Stomach smooth muscle (tissue), 2 donors: ENCODE measurements around the gene SPINDOC.
"Not testable (repeated sequence)": the region's sequence is repeated elsewhere in the genome, so short reads cannot be mapped to it uniquely, and the experiment has no call there.

Source experiments
- H3K27ac ChIP-seq: one replicate; pipeline ENCODE4 v1.7.0; 2013; ENCODE audit warnings: mild to moderate bottlenecking, low read length, inconsistent platforms
- H3K27me3 ChIP-seq, 2 donors: one replicate each; pipeline ENCODE4 v1.7.0; 2013; ENCODE audit warnings: low read length in 2 of 2; ENCODE audit not compliant: insufficient read depth in 2 of 2, control insufficient read depth in 1 of 2
- H3K36me3 ChIP-seq, 2 donors: one replicate each; pipeline ENCODE4 v1.7.0; 2013; ENCODE audit warnings: low read length in 2 of 2; ENCODE audit not compliant: control insufficient read depth in 2 of 2, insufficient read depth in 2 of 2
- H3K4me1 ChIP-seq: one replicate; pipeline ENCODE4 v1.7.0; 2013; ENCODE audit warnings: low read length; ENCODE audit not compliant: control insufficient read depth, insufficient read depth
- H3K4me3 ChIP-seq, 2 donors: one replicate each; pipeline ENCODE4 v1.7.0; 2013; ENCODE audit warnings: low read length in 2 of 2
- H3K9ac ChIP-seq, 2 donors: one replicate each; pipeline ENCODE4 v1.7.0; 2013; ENCODE audit warnings: low read length in 2 of 2, mild to moderate bottlenecking in 1 of 2
- H3K9me3 ChIP-seq, 2 donors: one replicate each; pipeline ENCODE4 v1.7.0; 2013; ENCODE audit warnings: low read length in 2 of 2; ENCODE audit not compliant: control insufficient read depth in 2 of 2
- donor health status: healthy.
- donor health status: Pancreatic carcinoma.

Gene SPINDOC

GRCh38 chr11:63768237-63769041 is 44.8 kb upstream of the SPINDOC start, which contains the start of gene ZFTA:
ZFTA (minus strand) TSS chr11:63768775; CDS start chr11:63768622, 153 bp downstream.
- no peaks in the 10 kb centered on the region for H3K36me3 ChIP-seq
- H3K27ac ChIP-seq: peak within 1 kb of the TSS; percentile 78
- H3K4me1 ChIP-seq: peaks cover 50% of the 10 kb centered on the region
- H3K9me3 ChIP-seq: no peaks in the 10 kb centered on the region
- H3K9ac ChIP-seq: peak within 1 kb of the TSS; percentile 66 to 74
- peak within 1 kb of the TSS; percentile 67 to 88 for H3K4me3 ChIP-seq
- no peaks in the 10 kb centered on the region for H3K27me3 ChIP-seq

- peak overlapping the region; percentile 11 for H3K27ac ChIP-seq
- no peaks in the 10 kb centered on the region for H3K27me3 ChIP-seq
- no peaks in the 10 kb centered on the region for H3K36me3 ChIP-seq
- H3K9me3 ChIP-seq: no peaks in the 10 kb centered on the region
- peaks cover 44% of the 10 kb centered on the region for H3K4me1 ChIP-seq
- peak overlapping the region; percentile 49 to 88 for H3K4me3 ChIP-seq
- peak overlapping the region; percentile 51 to 55 for H3K9ac ChIP-seq
Measured at GRCh38 chr11:63769042-63769713, 44.1 kb upstream of the SPINDOC start.

- Histone ChIP-seq H3K4me3 (peak overlapping the region; percentile 49 to 88), H3K27ac (peak overlapping the region; percentile 11), H3K9ac (peak overlapping the region; percentile 32 to 55), H3K9me3 (no peaks in the 10 kb centered on the region), H3K27me3 (no peaks in the 10 kb centered on the region), H3K36me3 (no peaks in the 10 kb centered on the region), H3K4me1 (peaks cover 37% of the 10 kb centered on the region)
Measured at GRCh38 chr11:63769714-63770455, 43.4 kb upstream of the SPINDOC start.

GRCh38 chr11:63770763-63771162 is 42.5 kb upstream of the SPINDOC start:
- no peaks in the 10 kb centered on the region for H3K27me3 ChIP-seq
- H3K27ac ChIP-seq: no peak overlapping the region
- no peaks in the 10 kb centered on the region for H3K36me3 ChIP-seq
- H3K9ac ChIP-seq: no peak overlapping the region
- no peaks in the 10 kb centered on the region for H3K9me3 ChIP-seq
- no peak overlapping the region for H3K4me3 ChIP-seq
- H3K4me1 ChIP-seq: peaks cover 31% of the 10 kb centered on the region

- not testable (repeated sequence) for H3K27me3 ChIP-seq, H3K27ac ChIP-seq, H3K36me3 ChIP-seq, H3K9ac ChIP-seq, H3K9me3 ChIP-seq, H3K4me3 ChIP-seq
- H3K4me1 ChIP-seq: peaks cover 20% of the 10 kb centered on the region
Measured at GRCh38 chr11:63771741-63772318, 41.4 kb upstream of the SPINDOC start.

GRCh38 chr11:63775191-63775590 is 38.1 kb upstream of the SPINDOC start:
- Histone ChIP-seq H3K9me3 (no peaks in the 10 kb centered on the region), H3K4me3 (no peak overlapping the region), H3K27ac (no peak overlapping the region), H3K4me1 (peaks cover 4% of the 10 kb centered on the region), H3K27me3 (peaks cover 0 to 2% of the 10 kb centered on the region in 2 donors), H3K9ac (no peak overlapping the region), H3K36me3 (no peaks in the 10 kb centered on the region)

- Histone ChIP-seq H3K9me3 (no peaks in the 10 kb centered on the region), H3K27me3 (peaks cover 0 to 2% of the 10 kb centered on the region in 2 donors), H3K36me3 (no peaks in the 10 kb centered on the region), H3K27ac (no peak overlapping the region), H3K4me1 (peaks cover 2% of the 10 kb centered on the region), H3K9ac (no peak overlapping the region), H3K4me3 (no peak overlapping the region)
Measured at GRCh38 chr11:63779039-63779438, 34.2 kb upstream of the SPINDOC start.

GRCh38 chr11:63782749-63783148 is 30.5 kb upstream of the SPINDOC start:
- Histone ChIP-seq H3K4me3 (no peak overlapping the region), H3K27me3 (peaks cover 0 to 2% of the 10 kb centered on the region in 2 donors), H3K9ac (no peak overlapping the region), H3K4me1 (no peaks in the 10 kb centered on the region), H3K9me3 (no peaks in the 10 kb centered on the region), H3K27ac (no peak overlapping the region), H3K36me3 (no peaks in the 10 kb centered on the region)

GRCh38 chr11:63783925-63784592 is 29.2 kb upstream of the SPINDOC start:
- no peak overlapping the region for H3K9ac ChIP-seq
- no peaks in the 10 kb centered on the region for H3K36me3 ChIP-seq
- H3K4me3 ChIP-seq: no peak overlapping the region
- H3K27ac ChIP-seq: no peak overlapping the region
- H3K9me3 ChIP-seq: no peaks in the 10 kb centered on the region
- no peaks in the 10 kb centered on the region for H3K4me1 ChIP-seq
- H3K27me3 ChIP-seq: peaks cover 0 to 2% of the 10 kb centered on the region in 2 donors

- H3K9ac ChIP-seq: no peak overlapping the region
- H3K4me1 ChIP-seq: no peaks in the 10 kb centered on the region
- H3K27me3 ChIP-seq: no peaks in the 10 kb centered on the region
- no peaks in the 10 kb centered on the region for H3K9me3 ChIP-seq
- H3K36me3 ChIP-seq: no peaks in the 10 kb centered on the region
- H3K4me3 ChIP-seq: no peak overlapping the region
- H3K27ac ChIP-seq: no peak overlapping the region
Measured at GRCh38 chr11:63785823-63786222, 27.4 kb upstream of the SPINDOC start.
